ENCODE data around the gene KCNK4. TPM values are rescaled to one million over a fixed set of nuclear protein-coding genes. Genes with fewer than 3 reads are reported as not detected.

KCNK4 gene
- total RNA-seq, 1 experiment from 2014 or later = 0.26 TPM

DNA sequence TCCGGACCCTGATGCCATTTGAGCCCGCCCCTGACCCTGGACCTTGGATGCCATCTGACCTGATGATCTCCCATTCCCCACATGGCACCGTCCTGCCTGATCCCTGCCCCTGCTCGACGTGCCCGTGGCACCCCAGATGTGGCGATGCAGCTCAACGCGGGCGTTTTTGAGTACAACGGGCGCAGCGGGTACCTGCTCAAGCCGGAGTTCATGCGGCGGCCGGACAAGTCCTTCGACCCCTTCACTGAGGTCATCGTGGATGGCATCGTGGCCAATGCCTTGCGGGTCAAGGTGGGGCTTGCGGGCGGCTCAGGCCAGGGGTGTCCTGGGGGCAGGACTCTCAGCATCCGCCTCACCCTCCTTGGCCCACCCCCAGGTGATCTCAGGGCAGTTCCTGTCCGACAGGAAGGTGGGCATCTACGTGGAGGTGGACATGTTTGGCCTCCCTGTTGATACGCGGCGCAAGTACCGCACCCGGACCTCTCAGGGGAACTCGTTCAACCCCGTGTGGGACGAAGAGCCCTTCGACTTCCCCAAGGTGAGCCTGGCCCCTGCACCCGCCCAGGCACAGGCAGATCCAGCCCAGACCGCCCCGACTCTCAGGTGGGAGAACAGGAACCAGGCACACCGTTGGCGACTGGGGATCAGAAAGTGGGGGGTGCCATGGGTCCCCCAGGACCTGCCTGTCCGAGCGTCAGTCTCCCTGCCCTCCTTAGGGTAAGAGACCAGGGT is 28.7 kb upstream of the KCNK4 start:
- intact Hi-C loops (cut with micrococcal nuclease; ENCODE audit: unreplicated experiment) = no loop called here
- ChIA-PET CTCF (no interaction called here), POLR2A (ENCODE audit: low non-redundant PET) (no interaction called here)
- Histone ChIP-seq H3K4me1 (ENCODE audit: insufficient read depth, low read length, poor library complexity, severe bottlenecking) (no peaks in the 10 kb centered on the region), H3K27ac (ENCODE audit: low read depth, low read length, poor library complexity, severe bottlenecking) (no peak overlapping the region), H3K4me3 (ENCODE audit: low read depth, low read length, poor library complexity, severe bottlenecking) (no peak overlapping the region), H3K9me3 (ENCODE audit: low read depth, low read length, poor library complexity, severe bottlenecking) (no peaks in the 10 kb centered on the region), H3K27me3 (replicated peaks; ENCODE audit: insufficient read depth, low read depth, low read length, poor library complexity) (no peaks in the 10 kb centered on the region), H3K36me3 (ENCODE audit: insufficient read depth, low read length, poor library complexity, severe bottlenecking) (peaks cover 68% of the 10 kb centered on the region)
- DNase-seq (ENCODE audit: low spot score) = no peak
- no TSS peak for BruUV-seq (replicated peaks)
- no peak for TF ChIP-seq EZH2 (IDR thresholded peaks at IDR 0.05; ENCODE audit: borderline replicate concordance, low read depth, low read length, poor library complexity, severe bottlenecking)
- TF ChIP-seq, protein P1, sequence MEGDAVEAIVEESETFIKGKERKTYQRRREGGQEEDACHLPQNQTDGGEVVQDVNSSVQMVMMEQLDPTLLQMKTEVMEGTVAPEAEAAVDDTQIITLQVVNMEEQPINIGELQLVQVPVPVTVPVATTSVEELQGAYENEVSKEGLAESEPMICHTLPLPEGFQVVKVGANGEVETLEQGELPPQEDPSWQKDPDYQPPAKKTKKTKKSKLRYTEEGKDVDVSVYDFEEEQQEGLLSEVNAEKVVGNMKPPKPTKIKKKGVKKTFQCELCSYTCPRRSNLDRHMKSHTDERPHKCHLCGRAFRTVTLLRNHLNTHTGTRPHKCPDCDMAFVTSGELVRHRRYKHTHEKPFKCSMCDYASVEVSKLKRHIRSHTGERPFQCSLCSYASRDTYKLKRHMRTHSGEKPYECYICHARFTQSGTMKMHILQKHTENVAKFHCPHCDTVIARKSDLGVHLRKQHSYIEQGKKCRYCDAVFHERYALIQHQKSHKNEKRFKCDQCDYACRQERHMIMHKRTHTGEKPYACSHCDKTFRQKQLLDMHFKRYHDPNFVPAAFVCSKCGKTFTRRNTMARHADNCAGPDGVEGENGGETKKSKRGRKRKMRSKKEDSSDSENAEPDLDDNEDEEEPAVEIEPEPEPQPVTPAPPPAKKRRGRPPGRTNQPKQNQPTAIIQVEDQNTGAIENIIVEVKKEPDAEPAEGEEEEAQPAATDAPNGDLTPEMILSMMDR (conservative IDR thresholded peaks at IDR 0.05; ENCODE audit: low read depth, low read length) = no peak

DNA sequence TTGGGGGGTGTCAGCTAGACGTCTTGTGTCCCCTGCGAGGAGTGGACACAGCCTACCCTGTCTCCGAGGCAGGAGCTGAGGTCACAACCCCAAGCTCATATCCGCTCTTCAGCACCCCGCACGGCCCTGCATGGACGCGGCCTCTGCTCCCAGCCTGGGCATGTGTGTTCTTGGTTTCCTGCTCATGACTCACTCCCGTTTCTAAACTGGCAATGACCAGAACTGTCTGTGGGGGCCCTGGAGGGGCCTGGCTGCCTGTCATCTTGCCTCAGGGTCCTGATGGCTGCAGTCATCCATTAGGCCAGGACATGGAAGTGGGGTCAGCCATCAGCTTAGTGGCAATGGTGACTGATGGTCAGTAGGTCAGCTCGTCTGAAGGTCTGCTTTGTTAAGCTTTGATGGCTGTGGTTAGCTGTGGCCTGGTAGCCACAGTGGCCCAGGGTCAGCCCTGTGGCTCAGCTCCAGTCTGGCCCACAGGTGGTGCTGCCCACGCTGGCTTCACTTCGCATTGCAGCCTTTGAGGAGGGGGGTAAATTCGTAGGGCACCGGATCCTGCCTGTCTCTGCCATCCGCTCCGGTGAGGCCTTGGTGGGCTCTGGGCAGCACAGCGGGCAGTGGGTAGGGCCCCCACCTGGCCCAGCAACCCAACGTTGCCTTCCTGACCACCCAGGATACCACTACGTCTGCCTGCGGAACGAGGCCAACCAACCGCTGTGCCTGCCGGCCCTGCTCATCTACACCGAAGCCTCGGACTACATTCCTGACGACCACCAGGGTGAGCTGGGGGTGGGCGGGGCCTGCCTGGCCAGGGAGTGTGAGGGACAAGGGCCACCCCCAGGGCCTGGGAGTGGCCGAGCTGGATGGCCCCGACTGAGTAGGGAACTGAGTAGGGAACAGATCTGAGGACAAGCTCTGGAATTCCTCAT is 27.8 kb upstream of the KCNK4 start:
- H3K27me3 ChIP-seq (replicated peaks; ENCODE audit: insufficient read depth, low read depth, low read length, poor library complexity) = no peaks in the 10 kb centered on the region
- TF ChIP-seq, protein P1 (conservative IDR thresholded peaks at IDR 0.05; ENCODE audit: low read depth, low read length) = no peak
- no peak for TF ChIP-seq EZH2 (IDR thresholded peaks at IDR 0.05; ENCODE audit: borderline replicate concordance, low read depth, low read length, poor library complexity, severe bottlenecking)
- no peak for DNase-seq (ENCODE audit: low spot score)
- H3K4me3 ChIP-seq (ENCODE audit: low read depth, low read length, poor library complexity, severe bottlenecking) = no peak overlapping the region
- H3K27ac ChIP-seq (ENCODE audit: low read depth, low read length, poor library complexity, severe bottlenecking) = no peak overlapping the region
- no peaks in the 10 kb centered on the region for H3K9me3 ChIP-seq (ENCODE audit: low read depth, low read length, poor library complexity, severe bottlenecking)
- intact Hi-C loops (cut with micrococcal nuclease; ENCODE audit: unreplicated experiment) = no loop called here
- no TSS peak for BruUV-seq (replicated peaks)
- ChIA-PET POLR2A (ENCODE audit: low non-redundant PET) (no interaction called here), CTCF (interaction anchor here (0.5 kb wide), 1 partner anchor 78 kb away, joined by 3 read pairs; the partner anchor contains the start of gene STIP1)
- H3K36me3 ChIP-seq (ENCODE audit: insufficient read depth, low read length, poor library complexity, severe bottlenecking) = peaks cover 66% of the 10 kb centered on the region
- peaks cover 2% of the 10 kb centered on the region for H3K4me1 ChIP-seq (ENCODE audit: insufficient read depth, low read length, poor library complexity, severe bottlenecking)

DNA sequence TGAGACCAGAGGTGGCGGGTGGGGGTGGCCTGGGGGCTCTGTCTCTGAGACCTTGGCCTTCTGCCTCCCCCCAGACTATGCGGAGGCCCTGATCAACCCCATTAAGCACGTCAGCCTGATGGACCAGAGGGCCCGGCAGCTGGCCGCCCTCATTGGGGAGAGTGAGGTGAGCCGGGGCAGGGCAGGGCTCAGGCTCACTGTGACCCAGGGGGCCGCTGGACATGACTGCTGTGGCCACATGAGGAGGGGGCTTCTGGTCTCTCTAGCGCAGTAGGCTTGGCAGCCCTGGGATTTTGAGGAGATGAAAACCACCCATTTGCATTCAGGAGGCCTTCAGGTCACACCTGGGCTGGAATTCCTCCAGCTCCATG is 27.2 kb upstream of the KCNK4 start:
- ChIA-PET POLR2A (ENCODE audit: low non-redundant PET) (no interaction called here), CTCF (interaction anchor here (0.5 kb wide), 1 partner anchor 22 kb away, joined by 5 read pairs; no protein-coding TSS in a partner anchor)
- H3K9me3 ChIP-seq (ENCODE audit: low read depth, low read length, poor library complexity, severe bottlenecking) = no peaks in the 10 kb centered on the region
- no peak for TF ChIP-seq EZH2 (IDR thresholded peaks at IDR 0.05; ENCODE audit: borderline replicate concordance, low read depth, low read length, poor library complexity, severe bottlenecking)
- TF ChIP-seq, protein P1 (conservative IDR thresholded peaks at IDR 0.05; ENCODE audit: low read depth, low read length) = no peak
- peaks cover 9% of the 10 kb centered on the region for H3K4me1 ChIP-seq (ENCODE audit: insufficient read depth, low read length, poor library complexity, severe bottlenecking)
- intact Hi-C loops (cut with micrococcal nuclease; ENCODE audit: unreplicated experiment) = no loop called here
- DNase-seq (ENCODE audit: low spot score) = no peak
- no peaks in the 10 kb centered on the region for H3K27me3 ChIP-seq (replicated peaks; ENCODE audit: insufficient read depth, low read depth, low read length, poor library complexity)
- H3K36me3 ChIP-seq (ENCODE audit: insufficient read depth, low read length, poor library complexity, severe bottlenecking) = peaks cover 60% of the 10 kb centered on the region
- H3K4me3 ChIP-seq (ENCODE audit: low read depth, low read length, poor library complexity, severe bottlenecking) = no peak overlapping the region
- H3K27ac ChIP-seq (ENCODE audit: low read depth, low read length, poor library complexity, severe bottlenecking) = no peak overlapping the region
- no TSS peak for BruUV-seq (replicated peaks)

Data from A673 (cell line).